ENCODE results near the gene SERPINB11.
"Not testable (repeated sequence)": the region's sequence is repeated elsewhere in the genome, so short reads cannot be mapped to it uniquely, and the experiment has no call there.

SERPINB11 gene

DNA sequence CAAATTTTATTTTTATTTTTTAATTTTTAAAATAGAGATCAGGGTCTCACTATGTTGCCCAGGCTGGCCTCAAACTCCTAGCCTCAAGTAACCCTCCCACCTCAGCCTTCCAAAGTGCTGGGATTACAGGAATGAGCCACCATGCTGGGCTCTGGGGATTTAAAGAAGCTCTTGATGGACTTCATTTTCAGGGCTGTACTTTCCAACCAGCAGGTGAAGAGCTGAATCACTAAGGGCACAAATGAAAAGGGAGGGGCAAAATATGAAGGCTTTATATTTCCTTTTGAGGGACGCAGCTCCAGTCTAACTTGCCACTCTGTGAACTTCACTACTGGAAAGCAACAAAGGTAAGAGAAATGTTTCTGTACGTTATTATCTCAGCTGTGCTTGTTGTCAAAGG, at the start of gene SERPINB11:
TSS of gene SERPINB11 (plus strand) at position 301 of the 400 bp plus-strand sequence. CDS start 7,234 bp downstream, outside the sequence.
- DNase-seq (ENCODE audit: low read depth in 3 of 3): no peak

DNA sequence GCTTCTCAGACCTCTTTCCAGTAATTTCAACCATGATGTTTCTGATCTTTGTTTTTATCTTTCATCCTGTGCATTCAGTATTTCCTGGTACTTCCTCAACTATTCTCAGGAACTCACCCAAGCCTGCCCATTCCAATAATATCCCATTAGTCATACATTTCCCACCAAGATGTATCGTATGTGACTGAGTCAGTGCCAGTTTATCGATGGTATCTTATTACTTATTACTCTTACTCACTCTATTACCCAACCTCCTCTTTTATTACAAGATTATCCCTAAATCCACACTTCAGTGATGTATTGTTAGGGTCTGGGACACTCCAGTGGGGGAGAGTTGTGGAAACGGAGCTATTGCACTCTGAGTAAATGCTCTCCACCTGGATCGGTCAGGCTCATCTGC, 43.8 kb upstream of the SERPINB11 start:
- DNase-seq (ENCODE audit: low read depth in 3 of 3): not testable (repeated sequence)

DNA sequence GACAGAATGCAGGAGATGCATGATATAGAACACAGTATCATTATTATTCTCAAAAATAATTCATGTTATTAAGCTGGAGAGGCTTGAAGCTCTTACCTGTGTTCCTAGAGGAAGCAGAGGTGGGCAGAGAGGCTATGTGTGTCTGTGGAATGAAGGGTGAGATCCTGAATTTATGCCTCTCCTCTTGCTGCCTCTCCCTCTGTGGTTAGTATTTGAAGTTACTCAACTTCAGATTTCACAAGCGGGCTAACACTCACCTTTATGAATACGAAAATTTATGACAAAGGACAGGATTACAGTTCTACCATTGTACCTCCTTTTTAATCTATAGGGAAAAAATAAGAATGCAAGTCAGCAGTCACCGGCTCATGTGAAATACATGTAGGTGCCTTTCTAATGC, 41.0 kb upstream of the SERPINB11 start, which contains the start of gene SERPINB3:
TSS of gene SERPINB3 (minus strand) at position 144 of the 400 bp plus-strand sequence. CDS start 677 bp downstream, outside the sequence.
- not testable (repeated sequence) for DNase-seq (ENCODE audit: low read depth in 3 of 3)

DNA sequence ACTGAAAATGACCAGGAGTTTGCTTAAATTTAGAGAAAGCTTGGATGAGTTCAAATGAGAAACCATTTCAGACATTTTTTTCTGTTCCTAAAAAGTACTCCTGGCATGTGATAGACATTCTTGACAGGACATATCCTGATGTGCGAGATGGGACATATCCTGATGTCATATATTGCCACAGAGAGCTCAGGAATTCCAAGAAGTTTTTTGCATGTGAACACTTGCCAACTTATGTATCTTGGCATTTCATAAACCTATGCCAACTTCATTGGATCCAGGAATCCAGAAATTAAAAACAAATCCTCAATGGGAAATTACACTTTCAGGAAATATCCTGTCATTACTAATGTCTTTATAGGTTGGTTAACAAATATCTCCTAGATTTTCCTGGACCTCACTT, 38.2 kb upstream of the SERPINB11 start:
- DNase-seq (ENCODE audit: low read depth in 3 of 3): no peak

DNA sequence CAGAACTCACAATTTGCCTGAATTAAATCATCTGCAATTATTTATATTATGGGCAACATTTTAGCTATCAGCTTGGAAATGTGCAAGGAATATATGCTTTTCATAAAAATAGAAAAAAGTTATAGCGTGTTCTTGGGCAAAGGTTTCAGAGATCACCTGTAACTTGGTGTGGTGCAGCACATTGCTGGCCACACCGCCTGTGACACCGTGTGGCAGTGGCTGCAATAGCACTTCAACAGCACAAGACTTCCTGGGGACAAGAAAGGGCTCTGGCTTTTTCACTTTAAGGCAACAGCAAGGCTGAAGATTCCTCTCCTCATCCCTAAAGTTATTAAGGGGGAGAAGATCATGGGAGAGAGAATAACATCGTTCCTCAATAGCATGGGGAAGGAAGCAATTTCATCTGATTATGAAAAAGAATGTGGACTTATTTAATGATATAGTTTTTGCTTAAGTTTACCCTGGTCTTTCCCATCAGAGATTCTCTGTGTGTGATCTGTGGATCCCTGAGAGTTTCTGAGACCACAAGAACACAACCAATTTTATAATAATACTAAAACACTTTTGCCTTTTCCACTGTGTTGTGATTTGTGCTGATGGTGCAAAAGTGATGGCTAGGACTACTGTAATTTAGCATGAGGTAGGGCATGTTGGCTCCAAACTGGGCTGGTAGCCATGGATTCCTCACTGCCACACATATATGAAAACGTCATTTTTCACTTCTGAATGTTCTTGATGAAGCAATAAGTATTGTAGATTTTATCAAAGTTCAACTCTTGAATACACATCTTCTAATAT, 26.0 kb upstream of the SERPINB11 start:
- DNase-seq (ENCODE audit: low read depth in 3 of 3): no peak

- DNase-seq (ENCODE audit: low read depth in 3 of 3): no peak
Measured at GRCh38 chr18:63677500-63678225, 25.1 kb upstream of the SERPINB11 start.

GRCh38 chr18:63679820-63680606, 22.7 kb upstream of the SERPINB11 start:
- DNase-seq (ENCODE audit: low read depth in 3 of 3): no peak

DNA sequence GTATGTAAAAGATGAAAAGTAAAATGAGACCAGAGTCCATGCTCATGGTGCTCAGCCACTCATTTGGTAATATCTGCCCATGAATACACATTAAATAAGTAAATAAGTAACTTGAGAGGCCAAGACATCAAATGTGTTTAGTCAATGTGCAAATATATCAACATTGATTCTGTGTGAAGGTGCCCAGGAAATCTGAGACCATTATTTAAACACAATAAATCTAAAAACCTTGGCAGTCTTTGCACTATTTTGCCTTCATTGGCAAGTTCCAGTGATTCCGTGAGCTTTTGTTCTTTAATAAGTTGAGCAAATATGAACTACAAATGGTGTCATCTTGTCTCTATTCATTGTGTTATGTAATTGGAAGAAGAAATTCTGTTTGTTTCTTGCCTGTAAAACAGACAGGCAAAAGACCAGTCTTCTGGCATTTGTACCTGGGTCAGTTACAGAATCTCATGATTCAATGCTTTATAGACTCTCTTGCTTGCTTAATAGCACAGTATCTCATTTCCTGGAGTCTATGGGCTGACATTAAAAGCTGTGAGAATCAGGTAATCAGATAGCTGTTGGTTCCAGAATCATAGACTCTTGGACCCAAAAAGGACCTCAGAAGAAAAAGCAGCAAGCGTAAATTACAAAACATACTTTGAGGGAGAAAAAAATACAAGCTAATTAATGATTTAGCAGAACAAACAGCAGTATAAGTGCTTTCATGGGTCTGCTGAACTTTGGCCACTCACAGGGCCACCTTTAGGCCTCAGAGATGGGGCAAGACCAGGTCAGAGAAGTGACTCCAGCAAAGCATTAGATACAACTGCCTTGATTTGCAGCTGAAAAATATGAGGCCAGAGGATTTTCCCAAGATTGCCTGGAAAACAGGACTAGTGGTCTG, 21.1 kb upstream of the SERPINB11 start:
- no peak for DNase-seq (ENCODE audit: low read depth in 3 of 3)

GRCh38 chr18:63683152-63683551, 19.6 kb upstream of the SERPINB11 start:
- no peak for DNase-seq (ENCODE audit: low read depth in 3 of 3)

DNA sequence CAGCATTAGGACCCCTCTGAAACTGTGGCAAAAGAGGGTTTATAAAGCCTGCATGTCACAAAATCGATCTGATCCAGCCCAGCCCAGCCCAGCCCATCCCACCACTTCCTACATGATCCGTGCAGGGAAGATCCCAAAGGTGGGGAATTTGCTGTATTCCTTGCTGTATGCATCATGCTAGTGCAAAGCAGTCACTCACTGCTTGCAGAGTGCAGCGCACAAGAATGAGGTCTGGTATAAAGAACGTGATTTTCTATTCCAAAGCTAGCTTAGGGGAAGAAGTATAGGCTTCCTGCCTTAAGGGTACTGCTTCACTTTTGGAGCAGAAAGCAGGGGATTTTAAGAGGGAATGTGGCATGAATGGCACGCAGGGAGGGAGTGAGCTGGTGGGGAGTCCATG, 18.9 kb upstream of the SERPINB11 start:
- no peak for DNase-seq (ENCODE audit: low read depth in 3 of 3)

- DNase-seq (ENCODE audit: low read depth in 3 of 3): no peak
Measured at GRCh38 chr18:63684718-63685117, 18.0 kb upstream of the SERPINB11 start.

DNA sequence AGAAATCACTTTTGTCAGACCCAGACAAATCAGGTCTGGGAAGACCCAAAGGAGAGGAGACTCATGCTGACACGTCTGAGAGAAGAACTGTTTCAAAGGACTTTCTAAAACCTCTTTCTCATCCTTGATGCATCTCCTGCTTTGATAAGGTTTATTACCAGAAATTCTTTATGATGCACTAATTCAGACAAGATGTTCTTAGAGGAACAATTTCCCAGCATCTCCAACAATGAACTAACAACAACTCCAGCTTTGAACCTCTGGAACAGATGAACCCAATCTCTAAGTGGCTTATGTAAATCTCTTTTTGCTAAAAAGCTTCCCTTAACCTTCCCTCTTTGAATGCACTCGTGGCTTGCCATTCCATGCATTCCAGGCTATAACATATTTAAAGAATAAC, 15.9 kb upstream of the SERPINB11 start:
- DNase-seq (ENCODE audit: low read depth in 3 of 3): no peak

DNA sequence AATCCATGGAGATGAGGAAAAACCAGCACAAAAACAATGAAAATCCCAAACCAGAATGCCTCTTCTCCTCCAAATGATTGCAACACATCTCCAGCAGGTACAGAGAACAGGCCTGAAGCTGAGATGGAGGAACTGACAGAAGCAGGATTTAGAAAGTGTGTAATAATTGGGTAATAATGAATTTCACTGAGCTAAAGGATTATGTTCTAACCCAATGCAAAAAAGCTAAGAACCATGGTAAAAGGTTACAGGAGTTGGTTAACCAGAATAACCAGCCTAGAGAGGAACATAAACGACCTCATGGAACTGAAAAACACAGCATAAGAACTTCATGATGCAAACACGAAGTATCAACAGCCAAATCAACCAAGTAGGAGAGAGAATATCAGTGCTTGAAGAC, 13.7 kb upstream of the SERPINB11 start:
- no peak for DNase-seq (ENCODE audit: low read depth in 3 of 3)

- no peak for DNase-seq (ENCODE audit: low read depth in 3 of 3)
Measured at GRCh38 chr18:63697097-63697660, 5.6 kb upstream of the SERPINB11 start.

- no peak for DNase-seq (ENCODE audit: low read depth in 3 of 3)
Measured at GRCh38 chr18:63700501-63700900, 2.3 kb upstream of the SERPINB11 start.

GRCh38 chr18:63701952-63702351, 808 bp upstream of the SERPINB11 start:
- DNase-seq (ENCODE audit: low read depth in 3 of 3): no peak

- DNase-seq (ENCODE audit: low read depth in 3 of 3): no peak
Measured at GRCh38 chr18:63705401-63705800, 2.6 kb downstream of the SERPINB11 start.

- DNase-seq (ENCODE audit: low read depth in 3 of 3): no peak
Measured at GRCh38 chr18:63707816-63708215, 5.1 kb downstream of the SERPINB11 start.

DNA sequence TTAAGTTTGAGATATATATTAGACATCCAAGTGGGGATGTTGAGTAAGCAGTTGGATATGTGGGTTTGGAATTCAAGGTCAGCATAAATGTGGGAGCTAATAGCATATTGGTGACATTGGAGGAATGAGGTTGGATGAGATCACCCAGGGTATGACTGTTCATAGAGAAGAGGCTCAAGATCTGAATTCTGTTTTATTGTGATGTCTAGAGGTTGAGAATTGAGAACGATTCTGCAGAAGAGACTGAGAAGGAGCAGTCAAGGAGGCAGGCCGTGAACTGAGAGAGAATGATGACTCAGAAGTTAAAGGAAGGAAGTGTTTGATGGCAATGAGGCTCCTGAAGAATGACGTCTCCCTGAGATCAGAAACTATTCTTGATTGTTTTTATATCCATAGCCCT, 5.9 kb downstream of the SERPINB11 start:
- no peak for DNase-seq (ENCODE audit: low read depth in 3 of 3)

GRCh38 chr18:63725682-63726480, 23.1 kb downstream of the SERPINB11 start:
- DNase-seq (ENCODE audit: low read depth in 3 of 3): no peak
